Neural cell (in vitro differentiated cells): ENCODE data around the gene MAGEA11. TPM values are rescaled to one million over a fixed set of nuclear protein-coding genes. Genes with fewer than 3 reads are reported as not detected.

Experiments used
- H2AFZ ChIP-seq: fragments of 200-600, 300-800 bp; sonication (generic), shearing (Covaris generic); 2 replicates; pipeline ENCODE4 v1.6.0; 2014; ENCODE audit warnings: low read depth, mild to moderate bottlenecking, antibody characterized with exemption, low read length, moderate library complexity
- H3F3A ChIP-seq: fragments of 200-600 bp; shearing (Covaris generic); 2 replicates; pipeline ENCODE4 v1.6.1; 2016; ENCODE audit warnings: mild to moderate bottlenecking, moderate library complexity, mixed read lengths, antibody characterized with exemption, low read length; ENCODE audit not compliant: insufficient read depth, poor library complexity, severe bottlenecking
- H3K27ac ChIP-seq: fragments of 200-600, 300-800 bp; sonication (generic), shearing (Covaris generic); 2 replicates; pipeline ENCODE4 v1.5.1; 2014; ENCODE audit warnings: mild to moderate bottlenecking, low read length, moderate library complexity
- H3K27me3 ChIP-seq: fragments of 300-800, 200-600 bp; sonication (generic), shearing (Covaris generic); 2 replicates; pipeline ENCODE4 v1.6.0; 2014; ENCODE audit warnings: mild to moderate bottlenecking, low read depth, low read length, moderate library complexity; ENCODE audit not compliant: insufficient read depth
- H3K36me3 ChIP-seq: fragments of 300-800, 200-600 bp; sonication (generic), shearing (Covaris generic); 2 replicates; pipeline ENCODE4 v1.5.1; 2014; ENCODE audit warnings: mild to moderate bottlenecking, antibody characterized with exemption, low read length, moderate library complexity; ENCODE audit not compliant: insufficient read depth
- H3K4me2 ChIP-seq: fragments of 300-800, 200-600 bp; sonication (generic), shearing (Covaris generic); 2 replicates; pipeline ENCODE4 v1.6.0; 2014; ENCODE audit warnings: mild to moderate bottlenecking, low read length
- H3K4me3 ChIP-seq: fragments of 300-800, 200-600 bp; sonication (generic), shearing (Covaris generic); 2 replicates; pipeline ENCODE4 v1.5.1; 2014; ENCODE audit warnings: mild to moderate bottlenecking, low read length, moderate library complexity
- H3K79me2 ChIP-seq: fragments of 200-600 bp; shearing (Covaris generic); replicated peaks from 2 replicates; pipeline ENCODE4 v1.6.0; 2014; ENCODE audit warnings: mild to moderate bottlenecking, low read length, moderate library complexity; ENCODE audit not compliant: insufficient read depth
- H3K9ac ChIP-seq: fragments of 300-800, 200-600 bp; sonication (generic), shearing (Covaris generic); 2 replicates; pipeline ENCODE4 v1.6.1; 2016; ENCODE audit warnings: mild to moderate bottlenecking, low read length, mixed read lengths
- H3K9me2 ChIP-seq: fragments of 200-600 bp; shearing (Covaris generic); 2 replicates; pipeline ENCODE4 v1.6.1; 2016; ENCODE audit warnings: mild to moderate bottlenecking, low read length, mixed read lengths; ENCODE audit not compliant: insufficient read depth
- H3K9me3 ChIP-seq: fragments of 200-600, 300-800 bp; sonication (generic), shearing (Covaris generic); 2 replicates; pipeline ENCODE4 v1.6.1; 2016; ENCODE audit warnings: mild to moderate bottlenecking, mixed run types, low read length, moderate library complexity, mixed read lengths
- H4K20me1 ChIP-seq: fragments of 200-600 bp; shearing (Covaris generic); 2 replicates; pipeline ENCODE4 v1.6.1; 2016; ENCODE audit warnings: mild to moderate bottlenecking, mixed run types; ENCODE audit not compliant: insufficient read depth
- EP300 ChIP-seq: fragments of 450-650 bp; conservative IDR thresholded peaks from 2 replicates; pipeline ENCODE4 v1.6.1; 2014; ENCODE audit warnings: antibody characterized with exemption, mild to moderate bottlenecking, moderate library complexity; ENCODE audit not compliant: poor library complexity, severe bottlenecking
- EZH2 ChIP-seq: fragments of 200-600, 300-800 bp; shearing (Covaris generic), sonication (generic); IDR thresholded peaks from 2 replicates; pipeline ENCODE4 v1.6.1; 2014; ENCODE audit warnings: antibody characterized with exemption, low read length, borderline replicate concordance, mild to moderate bottlenecking; ENCODE audit not compliant: insufficient read depth, poor library complexity, severe bottlenecking
- MXI1 ChIP-seq: fragments of 450-650 bp; conservative IDR thresholded peaks from 2 replicates; pipeline ENCODE4 v1.6.1; 2014; ENCODE audit warnings: antibody characterized with exemption, mild to moderate bottlenecking; ENCODE audit not compliant: poor library complexity, severe bottlenecking
- POLR2AphosphoS5 ChIP-seq: IDR thresholded peaks from 2 replicates; pipeline ENCODE4 v1.6.1; 2012
- RAD21 ChIP-seq: fragments of 450-650 bp; conservative IDR thresholded peaks from 2 replicates; pipeline ENCODE4 v1.6.1; 2014; ENCODE audit warnings: antibody characterized with exemption, mild to moderate bottlenecking, moderate library complexity
- SMC3 ChIP-seq: fragments of 450-650 bp; conservative IDR thresholded peaks from 2 replicates; pipeline ENCODE4 v1.6.1; 2014; ENCODE audit warnings: antibody characterized with exemption, mild to moderate bottlenecking, moderate library complexity; ENCODE audit not compliant: poor library complexity
- TAF1 ChIP-seq: IDR thresholded peaks from 2 replicates; pipeline ENCODE4 v1.6.1; 2012; ENCODE audit warnings: low read depth
- polyA plus RNA-seq: library from polyadenylated mRNA; depleted of rRNA; stranded (reverse); fragments of >200 nt; gene quantifications from 2 replicates; pipeline ENCODE4 v1.2.3, GENCODE V29; 2014
- TF ChIP-seq, protein P1 (sequence below): IDR thresholded peaks from 2 replicates; pipeline ENCODE4 v1.6.1; 2012; ENCODE audit warnings: borderline replicate concordance
- TF ChIP-seq, protein P2 (sequence below): fragments of 450-650 bp; IDR thresholded peaks from 2 replicates; pipeline ENCODE4 v1.5.1; 2014; ENCODE audit warnings: antibody characterized with exemption, mild to moderate bottlenecking, moderate library complexity; ENCODE audit not compliant: poor library complexity, severe bottlenecking

MAGEA11 gene
- polyA plus RNA-seq, 1 donor from 2014 or later, result not detected

DNA sequence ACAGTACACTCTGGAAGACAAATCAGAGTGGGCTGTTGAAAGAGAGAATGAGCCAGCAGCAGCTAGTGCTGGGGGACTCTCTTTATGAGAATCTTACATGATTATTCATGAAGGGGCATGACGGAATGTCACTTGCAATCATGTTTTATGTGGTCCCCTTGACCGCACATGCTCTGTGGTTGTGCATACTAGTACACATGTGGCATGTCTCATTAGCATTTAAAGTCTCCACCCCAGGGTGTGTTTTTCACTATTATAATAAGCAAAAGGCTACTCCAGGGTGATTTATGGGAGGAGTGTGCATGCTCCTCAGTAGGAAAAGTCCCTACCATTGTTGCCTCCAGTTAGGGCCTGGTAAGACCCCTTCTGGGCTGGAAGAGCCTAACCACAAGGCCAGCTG is 30.7 kb upstream of the MAGEA11 start:
- H3K27ac ChIP-seq, result no peak overlapping the region
- no peaks in the 10 kb centered on the region for H3K27me3 ChIP-seq
- no peak overlapping the region for H3K4me2 ChIP-seq
- no peaks in the 10 kb centered on the region for H3F3A ChIP-seq
- H3K36me3 ChIP-seq, result no peaks in the 10 kb centered on the region
- no peaks in the 10 kb centered on the region for H3K9me2 ChIP-seq
- H4K20me1 ChIP-seq, result no peaks in the 10 kb centered on the region
- H3K9ac ChIP-seq, result no peak overlapping the region
- no peaks in the 10 kb centered on the region for H3K9me3 ChIP-seq
- TF ChIP-seq POLR2AphosphoS5 (no peak), MXI1 (no peak), EP300 (no peak), EZH2 (no peak), TAF1 (no peak), SMC3 (no peak), RAD21 (no peak)
- TF ChIP-seq, protein P1, sequence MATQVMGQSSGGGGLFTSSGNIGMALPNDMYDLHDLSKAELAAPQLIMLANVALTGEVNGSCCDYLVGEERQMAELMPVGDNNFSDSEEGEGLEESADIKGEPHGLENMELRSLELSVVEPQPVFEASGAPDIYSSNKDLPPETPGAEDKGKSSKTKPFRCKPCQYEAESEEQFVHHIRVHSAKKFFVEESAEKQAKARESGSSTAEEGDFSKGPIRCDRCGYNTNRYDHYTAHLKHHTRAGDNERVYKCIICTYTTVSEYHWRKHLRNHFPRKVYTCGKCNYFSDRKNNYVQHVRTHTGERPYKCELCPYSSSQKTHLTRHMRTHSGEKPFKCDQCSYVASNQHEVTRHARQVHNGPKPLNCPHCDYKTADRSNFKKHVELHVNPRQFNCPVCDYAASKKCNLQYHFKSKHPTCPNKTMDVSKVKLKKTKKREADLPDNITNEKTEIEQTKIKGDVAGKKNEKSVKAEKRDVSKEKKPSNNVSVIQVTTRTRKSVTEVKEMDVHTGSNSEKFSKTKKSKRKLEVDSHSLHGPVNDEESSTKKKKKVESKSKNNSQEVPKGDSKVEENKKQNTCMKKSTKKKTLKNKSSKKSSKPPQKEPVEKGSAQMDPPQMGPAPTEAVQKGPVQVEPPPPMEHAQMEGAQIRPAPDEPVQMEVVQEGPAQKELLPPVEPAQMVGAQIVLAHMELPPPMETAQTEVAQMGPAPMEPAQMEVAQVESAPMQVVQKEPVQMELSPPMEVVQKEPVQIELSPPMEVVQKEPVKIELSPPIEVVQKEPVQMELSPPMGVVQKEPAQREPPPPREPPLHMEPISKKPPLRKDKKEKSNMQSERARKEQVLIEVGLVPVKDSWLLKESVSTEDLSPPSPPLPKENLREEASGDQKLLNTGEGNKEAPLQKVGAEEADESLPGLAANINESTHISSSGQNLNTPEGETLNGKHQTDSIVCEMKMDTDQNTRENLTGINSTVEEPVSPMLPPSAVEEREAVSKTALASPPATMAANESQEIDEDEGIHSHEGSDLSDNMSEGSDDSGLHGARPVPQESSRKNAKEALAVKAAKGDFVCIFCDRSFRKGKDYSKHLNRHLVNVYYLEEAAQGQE, result no peak
- TF ChIP-seq, protein P2, sequence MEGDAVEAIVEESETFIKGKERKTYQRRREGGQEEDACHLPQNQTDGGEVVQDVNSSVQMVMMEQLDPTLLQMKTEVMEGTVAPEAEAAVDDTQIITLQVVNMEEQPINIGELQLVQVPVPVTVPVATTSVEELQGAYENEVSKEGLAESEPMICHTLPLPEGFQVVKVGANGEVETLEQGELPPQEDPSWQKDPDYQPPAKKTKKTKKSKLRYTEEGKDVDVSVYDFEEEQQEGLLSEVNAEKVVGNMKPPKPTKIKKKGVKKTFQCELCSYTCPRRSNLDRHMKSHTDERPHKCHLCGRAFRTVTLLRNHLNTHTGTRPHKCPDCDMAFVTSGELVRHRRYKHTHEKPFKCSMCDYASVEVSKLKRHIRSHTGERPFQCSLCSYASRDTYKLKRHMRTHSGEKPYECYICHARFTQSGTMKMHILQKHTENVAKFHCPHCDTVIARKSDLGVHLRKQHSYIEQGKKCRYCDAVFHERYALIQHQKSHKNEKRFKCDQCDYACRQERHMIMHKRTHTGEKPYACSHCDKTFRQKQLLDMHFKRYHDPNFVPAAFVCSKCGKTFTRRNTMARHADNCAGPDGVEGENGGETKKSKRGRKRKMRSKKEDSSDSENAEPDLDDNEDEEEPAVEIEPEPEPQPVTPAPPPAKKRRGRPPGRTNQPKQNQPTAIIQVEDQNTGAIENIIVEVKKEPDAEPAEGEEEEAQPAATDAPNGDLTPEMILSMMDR, result no peak
- no peak overlapping the region for H3K4me3 ChIP-seq
- H3K79me2 ChIP-seq, result no peaks in the 10 kb centered on the region
- H2AFZ ChIP-seq, result no peak overlapping the region

DNA sequence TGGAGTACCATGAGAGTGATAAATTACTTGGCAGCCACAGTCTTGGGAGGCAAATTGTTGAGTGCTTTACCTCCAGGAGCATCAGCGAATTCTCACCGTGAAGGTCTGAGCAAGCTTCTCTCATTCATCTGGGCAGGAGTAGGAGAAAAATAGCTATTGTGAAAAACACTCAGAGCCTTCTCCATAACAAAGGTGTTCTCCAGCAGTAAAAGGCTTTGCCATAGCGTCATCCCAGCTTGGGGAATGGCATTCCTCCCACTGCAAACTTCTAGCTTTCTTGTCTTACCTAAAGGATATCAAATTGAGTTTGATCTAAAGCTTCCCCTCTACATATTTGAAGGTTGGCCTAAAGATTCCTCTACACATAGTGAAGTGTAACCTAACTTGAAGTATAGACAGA is 29.8 kb upstream of the MAGEA11 start:
- H3K9me3 ChIP-seq, result no peaks in the 10 kb centered on the region
- H4K20me1 ChIP-seq, result no peaks in the 10 kb centered on the region
- no peaks in the 10 kb centered on the region for H3F3A ChIP-seq
- no peaks in the 10 kb centered on the region for H3K79me2 ChIP-seq
- H3K9ac ChIP-seq, result no peak overlapping the region
- H3K4me2 ChIP-seq, result no peak overlapping the region
- TF ChIP-seq RAD21 (no peak), TAF1 (no peak), SMC3 (no peak), EP300 (no peak), POLR2AphosphoS5 (no peak), EZH2 (no peak), MXI1 (no peak)
- TF ChIP-seq, protein P1, result no peak
- TF ChIP-seq, protein P2, result no peak
- no peak overlapping the region for H3K27ac ChIP-seq
- no peaks in the 10 kb centered on the region for H3K27me3 ChIP-seq
- H3K36me3 ChIP-seq, result no peaks in the 10 kb centered on the region
- no peaks in the 10 kb centered on the region for H3K9me2 ChIP-seq
- H3K4me3 ChIP-seq, result no peak overlapping the region
- H2AFZ ChIP-seq, result no peak overlapping the region
